Inflammatory macrophage treated with lipopolysaccharide for 1 hour (primary cell): Measurements from ENCODE around the gene DHX58.
A peak's percentile ranks its signal among the peaks of the same experiment; 100 is the strongest.

Experiments
- DNase-seq, 2 donors: peaks; one replicate each; pipeline ENCODE4 v3.0.0-alpha.2; 2020 to 2022

Gene DHX58

DNA sequence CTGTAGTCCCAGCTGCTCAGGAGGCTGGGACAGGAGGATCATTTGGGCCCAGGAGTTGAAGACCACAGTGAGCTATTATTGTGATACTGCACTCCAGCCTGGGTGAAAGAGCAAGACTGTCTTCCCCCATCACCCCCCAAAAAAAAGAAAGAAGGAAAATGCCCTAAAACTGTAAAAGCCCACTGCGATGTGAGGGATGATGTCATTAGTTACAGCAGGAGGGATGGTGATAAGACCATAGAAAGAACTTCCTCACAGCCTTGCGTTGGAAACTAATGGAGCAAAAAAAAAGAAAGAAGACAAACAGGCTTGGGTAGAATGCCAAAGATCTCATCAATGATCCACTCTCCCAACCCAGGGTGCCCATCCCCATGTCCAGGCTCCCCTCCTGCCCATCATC lies 33.0 kb downstream of the DHX58 start:
- DNase-seq, result no peak

DNA sequence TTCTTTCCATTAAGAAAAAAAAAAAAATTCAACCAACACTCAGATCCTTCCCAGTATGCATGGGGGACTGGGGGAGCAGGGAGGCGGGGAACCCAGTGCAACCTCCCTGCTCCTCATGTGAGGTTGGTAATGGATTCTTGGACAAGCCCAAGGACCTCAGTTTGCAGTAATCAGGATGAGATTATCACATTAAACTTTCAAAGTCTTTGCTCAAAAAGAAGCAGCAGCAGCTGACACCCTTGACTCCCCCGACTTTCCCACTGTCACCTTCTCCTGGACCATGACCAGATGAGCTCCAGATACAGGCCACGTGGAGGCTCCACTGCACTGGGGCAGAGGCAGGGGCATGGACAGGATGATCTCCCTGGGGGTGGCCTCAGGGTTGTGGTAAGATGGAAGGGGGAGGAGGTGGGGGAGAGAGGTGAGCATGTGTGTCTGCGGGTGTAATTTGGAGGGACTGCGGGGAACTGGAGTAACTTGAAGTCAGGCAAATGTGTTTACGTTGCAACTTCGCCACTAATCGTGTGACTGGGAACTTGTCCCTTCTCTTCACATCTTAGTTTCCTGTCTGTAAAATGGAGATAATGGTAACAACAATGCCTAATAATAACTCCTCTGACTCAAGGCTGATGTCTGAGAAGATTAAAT lies 34.0 kb downstream of the DHX58 start:
- no peak for DNase-seq

DNA sequence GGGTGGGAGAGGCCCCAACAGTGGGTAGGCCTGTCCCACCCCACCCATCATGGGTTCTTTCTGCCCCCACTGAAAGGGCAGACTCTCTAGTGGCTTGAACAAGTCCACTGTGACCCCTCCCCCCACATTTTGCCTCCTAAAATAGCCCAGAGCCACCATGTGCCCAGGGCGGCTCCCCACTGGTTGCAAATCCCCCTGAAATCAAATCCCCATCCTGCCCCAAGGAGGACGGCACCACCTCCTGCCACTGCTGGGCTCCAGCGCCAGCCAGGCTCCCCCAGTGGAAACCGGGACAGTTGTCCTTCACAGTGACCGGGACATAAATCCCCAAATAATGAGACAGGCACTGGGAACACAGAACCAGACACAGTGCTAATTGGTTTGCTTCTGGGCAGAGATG lies 34.8 kb downstream of the DHX58 start:
- DNase-seq, result no peak

DNA sequence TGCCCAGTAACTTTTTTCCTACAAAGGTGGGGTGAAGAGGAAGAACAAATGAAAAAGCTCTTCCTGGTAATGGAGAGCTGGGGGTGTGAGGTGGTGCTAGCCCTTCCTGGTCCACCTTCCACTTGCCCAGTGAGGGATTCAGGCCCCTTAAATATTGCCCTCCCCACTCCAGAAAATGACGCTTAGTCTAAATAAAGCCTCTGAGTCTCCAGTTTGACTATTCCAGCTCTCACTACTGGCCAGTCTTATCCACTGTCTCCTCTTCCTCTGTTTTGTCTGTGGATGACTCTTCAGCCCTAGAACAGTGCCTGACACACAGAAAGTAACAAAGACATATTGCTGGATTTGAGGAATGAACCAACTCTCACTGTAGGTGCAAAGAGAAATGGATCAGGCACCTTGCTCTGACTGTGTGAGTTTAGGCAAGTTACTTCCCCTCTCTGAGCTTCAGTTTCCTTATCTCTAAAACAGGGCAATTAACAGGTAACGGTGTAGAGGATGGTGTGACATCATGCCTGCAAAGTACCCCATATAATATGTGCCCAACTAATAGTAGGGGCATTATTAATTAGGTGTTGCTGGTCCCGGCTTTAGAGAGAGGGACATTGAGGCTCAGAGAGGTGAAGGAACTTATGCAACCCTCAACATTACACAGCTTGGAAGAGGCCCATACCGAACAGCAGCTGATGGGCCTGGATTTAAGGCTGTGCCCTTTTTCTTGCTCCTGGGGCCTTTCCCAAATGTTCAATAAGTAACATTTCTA lies 35.5 kb downstream of the DHX58 start:
- no peak for DNase-seq

DNA sequence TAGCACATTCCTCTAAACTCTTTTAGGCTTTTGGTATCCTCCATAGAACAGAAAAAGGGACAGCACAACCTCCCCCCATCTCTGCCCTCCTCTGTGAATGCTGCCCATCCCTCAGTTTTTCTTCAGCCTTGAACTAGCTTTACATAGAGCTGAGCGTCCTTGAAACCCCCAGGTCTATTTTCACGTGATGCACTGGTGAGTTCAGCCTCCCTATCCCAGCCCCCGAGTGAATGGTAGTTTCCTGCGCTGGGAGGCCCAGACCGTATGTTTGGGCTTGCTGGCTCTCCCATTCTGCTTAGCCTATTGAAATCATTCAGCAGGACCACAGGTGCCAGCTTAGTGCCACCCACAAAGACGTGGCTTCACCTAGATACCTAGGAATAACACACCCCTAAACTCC lies 36.7 kb downstream of the DHX58 start:
- no peak for DNase-seq

DNA sequence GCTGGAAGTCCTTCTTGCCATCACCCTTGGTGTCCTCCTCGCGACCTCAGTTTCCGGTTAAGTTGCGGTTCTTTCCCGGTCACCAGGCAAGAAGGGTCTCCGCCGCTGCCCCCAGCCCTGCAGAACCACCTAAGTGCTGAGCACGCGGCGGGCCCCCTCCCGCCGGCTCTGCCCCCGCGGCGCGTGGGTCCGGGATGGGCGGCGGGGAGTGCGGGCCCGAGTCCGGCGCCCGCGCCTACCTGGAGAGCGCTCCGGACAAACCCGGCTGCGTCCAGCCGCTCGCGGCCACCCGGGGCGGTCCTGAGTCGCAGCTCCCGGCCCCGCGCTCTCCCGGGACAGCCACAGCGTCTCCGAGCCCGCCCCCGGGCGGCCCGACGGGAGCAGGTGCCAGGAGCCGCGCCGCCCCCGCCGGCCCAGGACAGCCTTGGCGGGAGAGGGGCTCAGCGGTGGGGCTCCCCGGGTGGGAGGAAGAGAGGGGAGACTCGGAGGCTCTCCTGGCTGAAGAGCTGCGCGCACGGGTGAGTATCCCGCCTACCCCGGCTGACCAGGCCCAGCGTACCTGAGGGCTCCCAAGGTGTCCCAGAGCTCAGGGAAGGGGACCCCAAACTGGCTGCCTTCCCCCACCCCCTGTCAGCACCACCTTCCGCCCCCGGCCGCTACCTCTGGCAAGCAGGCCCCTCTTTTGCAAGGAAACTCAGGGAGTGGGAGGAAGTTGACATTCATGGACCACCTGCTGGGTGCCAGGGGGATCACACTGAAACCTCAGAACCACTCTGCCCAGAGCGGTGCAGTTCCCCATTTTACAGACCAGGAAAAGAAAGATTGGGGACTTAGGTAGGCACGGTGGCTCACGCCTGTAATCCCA lies 40.0 kb downstream of the DHX58 start:
- DNase-seq, result no peak

DNA sequence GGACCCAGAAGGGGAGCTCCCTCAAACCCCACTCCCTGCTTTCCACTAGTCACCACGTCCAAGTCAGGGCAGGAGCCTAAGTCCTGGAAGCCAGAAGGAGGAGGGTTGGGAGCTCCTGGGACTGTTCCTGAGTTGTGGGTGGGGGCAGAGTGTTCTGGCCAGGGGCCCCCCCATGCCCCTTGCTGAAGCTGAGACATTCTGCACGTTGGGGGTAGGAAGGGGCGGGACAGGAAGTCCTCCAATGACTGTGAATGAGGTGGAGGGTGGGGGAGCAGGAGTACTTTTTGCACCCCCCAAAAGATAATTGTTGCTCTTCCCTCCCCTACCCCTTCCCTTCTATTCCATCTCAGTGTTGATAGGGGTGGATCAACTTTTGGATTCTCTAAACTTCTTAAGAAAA lies 40.7 kb downstream of the DHX58 start:
- no peak for DNase-seq

DNA sequence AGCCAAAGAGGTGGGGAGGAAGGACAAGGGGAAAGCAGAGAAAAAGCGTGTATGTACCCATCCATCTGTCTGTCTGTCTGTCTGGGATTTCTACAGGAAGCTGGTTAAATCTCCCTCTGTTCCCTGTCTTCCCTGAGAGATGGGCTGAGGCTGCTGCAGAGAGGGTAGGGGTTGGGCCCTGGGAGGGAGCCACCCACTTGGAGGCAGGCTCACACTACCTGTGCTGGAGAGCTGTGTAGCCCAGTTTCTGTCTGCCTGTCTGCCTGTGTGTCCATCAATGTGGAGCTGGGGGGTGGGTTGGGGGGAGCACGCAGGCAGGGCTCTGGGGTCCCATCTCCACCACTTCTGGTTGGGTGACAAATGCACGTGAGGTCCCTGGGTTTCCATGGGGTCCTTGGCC lies 43.5 kb downstream of the DHX58 start:
- no peak for DNase-seq

DNA sequence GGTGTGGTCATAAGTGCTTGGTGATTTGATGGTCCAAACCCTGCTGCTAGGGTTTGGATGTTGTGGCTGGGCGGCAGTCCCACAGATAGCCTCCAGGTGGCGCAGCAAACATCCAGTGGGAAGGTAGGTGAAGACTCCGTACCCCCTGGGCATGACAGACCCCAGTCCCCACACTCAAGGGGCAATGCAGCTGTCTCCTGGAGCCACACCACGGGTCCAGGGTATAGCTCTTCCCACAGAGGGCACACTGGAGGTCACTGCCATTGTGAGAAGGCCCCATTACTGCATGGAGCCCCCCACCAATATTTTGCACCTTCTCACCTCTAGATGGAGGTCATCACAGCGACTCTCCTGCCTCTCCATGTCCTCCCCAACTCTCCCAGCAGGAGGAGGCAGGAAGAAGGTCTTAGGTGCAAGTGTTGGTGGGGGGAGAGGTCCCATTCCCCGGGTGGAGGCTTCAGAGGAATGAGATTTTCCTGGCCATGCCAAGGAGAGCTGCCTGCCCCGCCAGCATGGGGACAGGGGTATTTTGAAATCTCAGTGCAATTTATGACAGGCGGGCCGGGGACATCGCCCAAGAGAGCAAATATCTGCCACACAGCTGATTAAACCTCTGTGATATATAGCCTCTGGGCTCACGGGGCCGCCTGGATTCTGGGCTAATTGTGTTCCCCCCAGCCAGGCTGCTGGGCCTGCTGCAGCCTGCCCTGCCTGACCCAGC lies 45.0 kb downstream of the DHX58 start:
- DNase-seq, result peak; percentile 26 to 85

DNA sequence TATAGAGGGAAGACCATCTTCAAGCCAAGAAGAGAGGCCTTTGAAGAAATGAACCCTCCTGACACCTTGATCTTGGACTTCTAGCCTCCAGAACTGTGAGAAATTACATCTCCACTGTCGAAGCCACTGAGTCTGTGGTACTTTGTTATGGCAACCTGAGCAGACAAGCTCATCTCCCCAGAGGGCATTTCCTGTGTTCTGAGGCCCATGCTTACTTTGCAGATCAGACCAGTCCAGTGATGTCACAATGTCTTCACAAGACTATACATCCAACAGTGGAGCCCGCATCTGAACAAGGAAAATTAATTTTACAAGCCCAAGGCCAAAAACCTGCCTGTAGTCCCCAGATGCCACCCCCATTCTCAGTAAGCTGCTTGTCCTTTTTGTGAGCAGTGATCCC lies 47.3 kb downstream of the DHX58 start:
- DNase-seq, result no peak

DNA sequence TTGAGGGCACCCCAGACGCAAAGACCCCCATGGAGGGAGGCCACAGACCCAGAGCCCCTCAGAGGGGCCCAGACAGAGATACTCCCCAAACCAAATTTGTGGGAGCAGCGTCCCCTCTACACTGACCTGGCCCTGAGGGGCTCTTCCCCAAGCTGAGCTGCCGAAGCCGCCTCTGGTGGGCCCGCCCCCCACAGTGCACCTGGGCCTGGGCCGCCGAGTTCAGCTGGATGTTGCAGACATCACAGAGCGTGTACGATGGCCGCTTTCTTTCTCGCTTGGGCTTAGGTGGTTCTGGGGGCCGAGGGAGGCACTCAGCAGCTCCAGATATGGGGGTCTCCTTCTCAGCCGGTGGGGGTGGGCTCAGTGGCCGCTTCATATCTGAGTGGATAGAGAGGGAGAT lies 49.8 kb downstream of the DHX58 start:
- DNase-seq, result no peak

DNA sequence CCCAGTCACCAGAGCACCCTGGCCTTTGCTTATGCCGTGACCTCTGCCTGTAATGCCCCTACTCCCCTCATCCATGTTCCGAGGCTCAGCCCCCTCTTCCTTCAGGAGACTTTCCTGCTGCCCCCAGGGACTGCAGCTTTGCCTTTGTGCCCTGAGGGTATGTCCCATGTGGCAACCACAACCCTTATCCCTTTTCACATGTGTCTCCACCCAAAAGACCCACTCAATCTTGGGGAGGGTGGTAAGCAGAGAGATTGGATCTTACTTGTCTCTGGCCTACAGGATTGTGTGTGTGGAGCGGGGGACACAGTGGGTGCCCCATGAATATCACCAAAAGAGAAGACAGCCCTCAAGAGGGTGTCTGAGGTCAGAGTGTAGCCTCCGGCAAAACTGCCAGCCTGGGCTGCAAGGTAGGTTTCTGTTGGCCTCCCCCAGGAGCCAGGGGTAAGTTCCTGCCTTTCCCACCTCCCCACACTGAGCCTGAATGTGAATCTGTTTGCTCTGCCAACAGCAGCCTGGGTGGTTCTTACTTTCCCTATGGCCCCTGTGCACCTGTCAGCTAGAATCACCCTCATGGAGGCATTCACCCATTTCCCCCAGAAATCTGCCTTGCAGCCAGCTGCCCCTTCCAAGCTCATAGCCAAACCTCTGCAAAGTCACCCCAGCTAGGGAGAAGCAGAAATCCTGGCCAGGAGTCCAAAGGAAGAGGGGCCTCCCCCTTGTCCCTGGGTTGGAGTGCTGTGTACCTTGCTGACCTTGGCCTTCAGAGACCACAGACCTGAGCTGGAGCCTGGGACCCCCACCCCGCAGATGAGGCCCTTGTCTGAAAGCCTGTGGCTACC lies 50.6 kb downstream of the DHX58 start:
- DNase-seq, result no peak

DNA sequence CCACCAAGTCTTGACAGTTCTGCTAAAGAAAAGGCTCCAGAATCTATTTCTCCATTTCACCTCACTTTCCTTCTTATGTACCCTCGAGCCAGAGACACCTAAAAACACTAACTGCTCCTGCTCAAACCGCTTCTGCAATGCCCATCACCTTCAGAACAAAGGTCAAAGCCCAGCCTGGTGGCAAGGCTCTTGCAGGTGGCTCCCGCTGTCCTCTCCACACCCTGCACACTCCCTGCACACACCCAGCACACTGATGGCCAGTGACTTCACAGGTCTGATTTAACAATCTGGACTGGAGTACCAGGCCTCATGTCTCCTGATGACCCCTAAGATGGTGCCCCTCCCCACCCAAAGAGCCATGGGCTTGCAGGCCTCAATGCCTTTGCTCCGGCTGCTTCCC lies 52.3 kb downstream of the DHX58 start:
- DNase-seq, result no peak

DNA sequence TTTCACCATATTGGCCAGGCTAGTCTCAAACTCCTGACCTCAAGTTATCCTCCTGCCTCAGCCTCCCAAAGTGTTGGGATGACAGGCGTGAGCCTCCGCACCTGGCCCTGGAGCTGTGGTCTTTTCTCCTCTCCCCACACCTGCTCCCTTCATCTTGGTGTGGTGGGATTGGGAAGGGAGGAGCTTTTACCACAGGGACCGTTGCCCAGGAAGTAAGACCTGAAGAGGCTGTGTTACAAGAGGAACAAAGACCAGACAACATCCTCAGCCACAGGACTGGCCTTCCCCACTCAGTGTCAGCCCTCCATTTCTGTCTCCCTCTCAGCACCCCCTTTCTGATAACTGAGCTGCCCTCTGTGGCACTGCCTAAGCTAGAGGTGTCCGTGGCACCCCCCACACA lies 52.7 kb downstream of the DHX58 start:
- DNase-seq, result no peak

DNA sequence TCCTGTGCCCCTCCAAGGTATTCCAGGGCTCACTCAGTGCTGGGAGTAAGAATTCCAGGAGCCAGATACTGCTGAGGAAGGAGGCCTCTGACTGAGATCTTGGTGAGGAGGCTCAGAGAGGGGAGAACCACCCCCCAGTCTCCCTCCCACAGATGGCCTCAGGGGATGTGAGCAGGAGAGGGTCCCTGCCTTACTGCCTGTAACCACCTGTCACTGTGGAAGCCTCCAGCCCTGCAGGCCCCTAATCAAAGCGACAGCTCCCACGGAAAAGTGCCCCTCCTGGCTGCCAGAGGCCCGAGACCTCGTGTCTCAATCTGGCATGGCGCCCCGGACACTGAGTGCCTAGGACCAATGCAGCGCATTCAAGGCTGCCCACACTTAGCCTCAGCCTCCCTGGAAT lies 54.5 kb downstream of the DHX58 start:
- DNase-seq, result no peak

DNA sequence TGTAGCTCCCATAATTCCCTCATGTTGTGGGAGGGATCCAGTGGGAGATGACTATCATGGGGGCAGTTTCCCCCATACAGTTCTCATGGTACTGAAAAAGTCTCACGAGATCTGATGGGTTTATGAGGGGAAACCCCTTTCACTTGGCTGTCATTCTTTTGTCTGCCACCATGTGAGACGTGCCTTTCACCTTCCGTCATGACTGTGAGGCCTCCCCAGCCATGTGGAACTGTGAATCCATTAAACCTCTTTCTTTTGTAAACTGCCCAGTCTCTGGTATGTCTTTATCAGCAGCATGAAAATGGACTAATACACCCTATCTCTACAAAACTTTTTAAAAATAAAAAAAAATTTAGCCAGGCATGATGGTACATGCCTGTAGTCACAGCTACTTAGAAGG lies 55.9 kb downstream of the DHX58 start:
- no peak for DNase-seq

DNA sequence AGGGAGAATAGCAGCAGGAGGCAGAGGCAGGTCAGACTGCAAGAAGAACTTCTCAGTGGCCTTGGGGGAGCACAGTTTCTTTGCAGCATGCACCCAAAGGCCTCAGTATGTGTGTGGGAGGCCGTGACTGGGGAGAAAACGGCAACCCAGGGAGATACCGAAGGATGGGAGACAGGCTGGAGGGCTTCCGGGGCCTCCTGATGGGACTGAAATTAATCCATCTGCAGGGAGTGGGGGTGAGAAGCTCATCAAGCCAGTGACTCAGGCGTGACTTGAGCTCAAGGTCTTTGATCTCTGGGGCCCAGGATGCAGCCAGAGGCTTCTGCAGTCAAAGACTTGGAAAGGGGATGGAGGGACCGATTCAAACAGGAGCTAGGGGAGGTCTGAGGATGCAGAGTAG lies 57.0 kb downstream of the DHX58 start:
- DNase-seq, result no peak

DNA sequence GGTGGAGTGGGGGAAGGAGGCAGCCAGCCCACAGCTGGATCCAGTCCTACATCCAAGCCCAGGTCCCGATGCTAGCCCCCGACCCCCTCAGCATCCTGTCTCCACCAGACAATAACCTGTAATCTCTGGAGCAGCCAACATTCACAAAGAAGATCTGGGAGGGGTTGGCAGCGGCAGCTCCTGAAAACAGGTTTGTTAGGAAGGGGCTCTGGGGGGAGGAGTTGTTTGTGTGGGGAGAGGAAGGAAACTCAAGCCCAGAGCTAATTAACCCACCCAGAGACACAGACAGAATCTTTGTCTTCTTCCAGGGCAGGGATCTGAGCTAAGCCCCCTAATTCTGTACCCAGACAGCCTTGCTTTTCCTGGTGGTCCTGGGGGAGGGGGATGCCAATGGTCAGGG lies 57.5 kb downstream of the DHX58 start:
- DNase-seq, result no peak

DNA sequence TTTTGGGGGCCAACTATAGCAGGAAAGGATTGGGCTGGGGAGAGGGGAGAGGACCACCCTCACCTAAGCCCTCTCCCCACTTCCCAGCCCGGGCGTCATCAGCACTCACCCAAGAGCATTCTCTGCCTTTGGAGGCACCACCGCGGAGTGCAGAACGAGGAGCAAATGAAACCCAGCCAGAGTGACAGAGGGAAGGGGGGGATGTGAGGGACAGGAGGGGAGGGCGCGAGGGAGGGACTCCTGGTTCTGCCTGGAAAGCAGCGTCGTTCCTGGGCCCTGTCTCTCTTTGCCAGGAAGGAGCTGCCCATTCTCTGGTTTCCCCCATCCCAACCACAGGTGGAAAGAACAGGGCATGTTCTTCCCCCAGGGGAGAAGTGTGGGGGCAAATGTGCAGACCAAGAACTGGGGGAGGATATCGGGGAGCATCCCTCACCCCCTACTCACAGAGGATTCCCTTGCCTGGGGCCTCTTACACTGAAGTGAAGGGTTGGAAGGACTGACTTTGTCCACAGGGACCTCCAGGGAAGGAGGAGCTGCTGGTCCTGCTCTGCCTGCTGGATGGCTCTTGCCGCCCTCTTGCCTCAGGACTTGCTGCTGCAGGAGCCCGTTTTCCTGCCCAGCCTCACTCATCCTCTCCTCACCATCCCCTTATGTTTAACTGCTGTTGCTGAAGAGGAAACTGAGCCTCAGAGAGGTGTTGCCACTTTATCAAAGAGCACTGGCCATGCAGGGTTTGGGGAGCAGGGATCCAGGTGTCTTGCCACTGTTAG lies 58.6 kb downstream of the DHX58 start:
- DNase-seq, result no peak

DNA sequence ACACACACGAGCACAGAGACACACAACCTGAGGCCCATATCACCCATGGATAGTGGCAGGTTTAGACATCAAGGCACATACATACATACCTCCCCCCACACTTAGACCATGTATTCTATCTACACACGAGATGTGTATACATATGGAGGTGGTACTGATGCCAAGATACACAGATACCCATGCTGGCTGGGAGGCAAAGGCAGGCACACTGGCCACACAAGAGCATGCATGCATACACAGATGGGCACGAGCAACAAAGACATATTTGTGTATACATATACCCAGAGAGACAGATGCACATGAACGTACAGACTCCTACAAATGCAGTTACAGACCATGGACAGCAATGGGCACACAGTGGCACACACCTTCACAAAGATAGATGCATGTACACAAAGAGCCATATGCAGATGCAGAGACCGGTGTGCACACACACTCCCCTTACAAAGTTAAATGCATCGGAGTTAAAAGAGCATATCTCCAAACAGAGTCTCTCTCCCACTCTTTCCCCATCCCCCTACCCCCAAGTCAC lies 60.1 kb downstream of the DHX58 start:
- DNase-seq, result no peak

DNA sequence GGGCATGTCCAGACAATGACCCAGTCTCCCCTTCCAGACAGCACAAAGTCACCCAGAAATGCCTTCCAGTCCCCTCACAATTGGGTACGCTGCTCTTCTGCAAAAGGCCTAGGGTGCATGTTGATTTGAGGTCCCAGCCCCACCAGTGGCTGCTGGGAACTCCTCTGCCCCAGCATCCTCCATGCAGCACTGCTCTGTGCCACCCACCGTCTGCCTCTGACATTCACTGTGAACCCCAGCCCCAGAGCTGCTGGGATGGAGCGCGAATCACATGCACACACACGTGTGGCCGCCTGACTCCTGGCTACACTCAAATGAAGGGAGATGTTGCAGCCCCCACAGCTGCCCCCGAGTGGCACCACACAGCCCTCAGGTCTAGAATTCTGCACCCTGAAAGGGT lies 60.9 kb downstream of the DHX58 start:
- DNase-seq, result no peak
